Limb (tissue), 2 donors: ENCODE results near the gene FANK1.
"Not testable (repeated sequence)": the region's sequence is repeated elsewhere in the genome, so short reads cannot be mapped to it uniquely, and the experiment has no call there.

Experiments used
- DNase-seq, 2 donors: peaks; one replicate each; pipeline ENCODE4 v3.0.0-alpha.2; 2016; ENCODE audit errors: extremely low spot score in 2 of 2

The FANK1 gene

GRCh38 chr10:125927265-125927664, 30.9 kb downstream of the FANK1 start:
- not testable (repeated sequence) for DNase-seq

GRCh38 chr10:125928928-125929585, 32.7 kb downstream of the FANK1 start:
- DNase-seq = no peak

GRCh38 chr10:125929618-125930017, 33.3 kb downstream of the FANK1 start:
- no peak for DNase-seq

GRCh38 chr10:125933693-125934092, 37.3 kb downstream of the FANK1 start:
- no peak for DNase-seq

DNA sequence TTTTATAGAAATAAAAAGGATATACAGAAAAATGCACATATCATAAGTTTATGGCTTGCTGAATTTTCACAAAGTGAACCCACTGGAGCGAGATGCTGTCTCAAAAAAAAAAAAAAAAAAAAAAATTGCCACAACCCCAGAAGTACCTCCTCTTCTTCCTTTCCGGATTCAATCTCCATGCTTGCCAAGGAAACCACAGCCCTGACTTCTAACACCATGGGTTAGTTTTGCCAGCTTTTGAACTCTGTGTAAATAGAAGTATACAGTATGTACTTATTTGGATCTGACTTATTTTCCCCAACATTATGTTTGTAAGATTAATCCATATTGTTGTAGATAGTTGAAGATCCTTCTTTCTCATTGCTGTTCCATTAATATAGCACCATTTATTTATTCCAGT, 40.0 kb downstream of the FANK1 start:
- DNase-seq = no peak

DNA sequence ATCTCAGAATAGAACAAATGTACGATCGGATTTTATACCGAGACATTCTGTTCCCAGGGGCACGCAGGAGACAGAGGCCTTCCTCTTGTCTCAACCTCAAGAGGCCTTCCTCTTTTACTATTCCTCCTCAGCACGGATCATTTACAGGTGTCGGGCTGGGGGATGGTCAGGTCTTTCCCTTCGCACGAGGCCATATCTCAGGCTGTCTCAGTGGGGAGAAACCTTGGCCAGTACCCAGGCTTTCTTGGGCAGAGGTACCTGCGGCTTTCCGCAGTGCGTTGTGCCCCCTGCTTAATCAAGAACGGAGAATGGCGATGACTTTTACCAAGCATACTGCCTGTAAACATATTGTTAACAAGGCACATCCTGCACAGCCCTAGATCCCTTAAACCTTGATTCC, 44.2 kb downstream of the FANK1 start:
- no peak for DNase-seq

- no peak for DNase-seq
These were observed 54.9 kb downstream of the FANK1 start for GRCh38 chr10:125951290-125951689.

DNA sequence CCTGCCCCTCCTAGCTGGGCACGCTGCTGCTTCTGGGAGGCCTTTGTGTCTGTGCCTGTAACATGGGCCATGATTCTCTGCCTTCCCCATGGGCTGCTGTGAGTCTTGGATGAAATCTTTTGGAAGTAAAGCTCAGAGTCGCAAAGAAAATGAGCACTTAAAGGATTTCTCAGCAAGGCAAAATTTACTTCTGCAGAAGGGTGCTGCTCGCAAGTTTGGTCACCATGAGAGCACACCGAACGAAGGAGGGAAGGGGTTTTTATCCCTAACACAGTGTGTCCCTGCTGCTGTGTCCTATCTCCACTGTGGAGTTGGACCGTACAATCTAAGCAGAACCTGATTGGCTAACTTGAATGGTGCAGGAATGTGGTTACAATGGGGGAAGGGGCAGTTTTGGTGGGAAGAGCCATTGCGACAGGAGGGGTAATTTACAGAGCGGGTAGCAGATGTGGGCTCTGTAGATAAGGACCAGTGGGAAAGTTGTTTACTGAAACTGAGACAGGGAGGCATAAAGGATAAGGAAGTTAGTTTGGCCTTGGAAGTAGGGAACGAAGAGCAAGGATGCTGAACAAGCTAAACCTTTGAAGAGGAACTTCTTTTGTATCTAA, 57.5 kb downstream of the FANK1 start:
- DNase-seq = no peak

DNA sequence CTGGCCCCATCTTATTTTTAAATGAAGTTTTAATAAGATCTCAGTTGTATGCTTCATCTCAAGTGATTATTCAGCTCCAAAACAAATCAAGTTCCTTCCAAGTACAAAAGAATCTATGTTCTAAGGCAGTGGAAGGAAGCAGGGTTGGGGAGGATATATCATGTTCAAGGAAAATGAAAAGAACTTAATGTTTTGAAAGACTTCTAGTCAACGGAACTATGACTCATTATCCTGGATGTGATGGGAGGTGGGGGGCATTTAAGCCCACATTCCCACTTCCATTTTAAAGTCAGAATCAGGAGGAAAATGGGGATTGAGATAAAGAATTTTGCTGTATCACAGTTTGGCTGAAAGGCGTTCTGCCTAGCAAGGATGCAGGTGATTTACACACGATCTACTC, 59.4 kb downstream of the FANK1 start:
- DNase-seq = no peak

DNA sequence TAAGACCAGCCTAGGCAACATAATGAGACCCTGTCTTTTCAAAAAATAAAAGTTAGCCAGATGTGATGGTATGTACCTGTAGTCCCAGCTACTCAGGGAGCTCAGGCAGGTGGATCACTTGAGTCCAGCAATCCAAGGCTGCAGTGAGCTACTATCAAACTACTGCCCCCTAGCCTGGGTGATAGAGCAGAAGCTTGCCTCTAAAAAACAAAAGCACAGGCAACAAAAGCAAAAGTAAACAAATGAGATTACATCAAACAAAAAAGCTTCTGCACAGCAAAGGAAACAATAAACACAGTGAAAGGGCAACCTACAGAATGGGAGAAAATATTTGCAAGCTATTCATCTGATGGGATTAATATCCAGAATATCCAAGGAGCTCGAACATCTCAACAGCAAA, 65.4 kb downstream of the FANK1 start:
- no peak for DNase-seq

- no peak for DNase-seq
These were observed 65.8 kb downstream of the FANK1 start for GRCh38 chr10:125962200-125962599.

GRCh38 chr10:125964558-125964957, 68.2 kb downstream of the FANK1 start:
- DNase-seq = no peak

GRCh38 chr10:125967533-125967932, 71.2 kb downstream of the FANK1 start:
- DNase-seq = no peak

DNA sequence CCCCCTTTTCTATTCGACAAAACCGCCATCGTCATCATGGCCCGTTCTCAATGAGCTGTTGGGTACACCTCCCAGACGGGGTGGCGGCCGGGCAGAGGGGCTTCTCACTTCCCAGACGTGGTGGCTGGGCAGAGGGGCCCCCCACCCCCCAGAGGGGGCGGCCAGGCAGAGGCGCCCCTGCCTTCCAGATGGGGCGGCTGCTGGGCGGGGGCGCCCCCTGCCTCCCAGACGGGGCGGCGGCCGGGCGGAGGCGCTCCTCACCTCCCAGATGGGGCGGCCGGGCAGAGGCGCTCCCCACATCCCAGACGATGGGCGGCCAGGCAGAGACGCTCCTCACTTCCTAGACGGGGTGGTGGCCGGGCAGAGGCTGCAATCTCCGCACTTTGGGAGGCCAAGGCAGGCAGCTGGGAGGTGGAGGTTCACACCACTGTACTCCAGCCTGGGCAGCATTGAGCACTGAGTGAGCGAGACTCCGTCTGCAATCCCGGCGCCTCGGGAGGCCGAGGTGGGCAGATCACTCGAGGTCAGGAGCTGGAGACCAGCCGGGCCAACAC, 73.8 kb downstream of the FANK1 start:
- not testable (repeated sequence) for DNase-seq

DNA sequence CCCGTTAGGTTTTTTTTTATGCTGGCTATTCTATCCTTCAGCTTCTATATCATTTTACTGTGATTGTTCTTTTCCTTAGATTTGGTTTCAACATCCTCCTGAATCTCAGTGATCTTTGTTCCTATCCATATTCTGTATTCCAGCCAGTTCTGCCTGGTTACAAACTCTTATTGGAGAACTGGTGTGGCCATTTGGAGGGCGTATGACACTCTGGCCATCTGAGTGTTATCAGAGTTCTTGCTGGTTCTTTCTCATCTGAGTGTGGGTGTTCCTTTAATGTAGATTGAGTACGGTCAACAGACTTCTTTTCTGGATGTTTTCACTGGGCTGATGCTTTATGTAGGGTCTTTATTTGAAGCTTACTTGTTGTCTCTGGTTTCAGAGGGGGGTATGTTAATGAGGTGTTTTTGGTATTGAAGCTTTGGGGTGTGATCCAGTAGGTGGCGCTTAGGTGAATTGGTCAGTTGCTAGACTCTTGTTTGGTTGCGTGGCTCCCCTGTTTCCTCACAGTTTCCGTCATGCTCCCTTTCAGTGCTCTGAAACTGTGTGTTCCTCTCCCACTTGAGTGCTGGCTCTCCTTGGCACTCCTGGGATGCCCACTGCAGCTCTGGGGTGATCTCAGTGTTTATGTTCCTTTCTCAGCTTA, 80.7 kb downstream of the FANK1 start:
- DNase-seq = no peak

DNA sequence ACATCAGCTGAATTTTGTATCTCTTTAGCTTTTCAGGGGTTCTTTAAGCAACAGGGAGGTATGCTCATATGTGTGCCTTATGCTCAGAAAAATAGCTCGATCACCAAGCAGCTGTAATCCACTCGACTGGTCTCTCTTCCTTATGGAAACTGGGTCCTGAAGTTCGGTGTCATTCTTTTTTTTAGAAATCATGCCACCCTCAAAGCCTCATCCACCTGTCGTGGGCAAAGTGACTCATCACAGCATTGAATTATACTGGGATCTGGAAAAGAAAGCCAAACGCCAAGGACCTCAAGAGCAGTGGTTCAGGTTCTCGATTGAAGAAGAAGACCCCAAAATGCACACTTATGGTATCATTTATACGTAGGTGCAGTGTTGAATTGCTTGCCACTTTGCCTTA, 83.6 kb downstream of the FANK1 start:
- DNase-seq = no peak

GRCh38 chr10:125980521-125981035, 84.2 kb downstream of the FANK1 start:
- DNase-seq = no peak

DNA sequence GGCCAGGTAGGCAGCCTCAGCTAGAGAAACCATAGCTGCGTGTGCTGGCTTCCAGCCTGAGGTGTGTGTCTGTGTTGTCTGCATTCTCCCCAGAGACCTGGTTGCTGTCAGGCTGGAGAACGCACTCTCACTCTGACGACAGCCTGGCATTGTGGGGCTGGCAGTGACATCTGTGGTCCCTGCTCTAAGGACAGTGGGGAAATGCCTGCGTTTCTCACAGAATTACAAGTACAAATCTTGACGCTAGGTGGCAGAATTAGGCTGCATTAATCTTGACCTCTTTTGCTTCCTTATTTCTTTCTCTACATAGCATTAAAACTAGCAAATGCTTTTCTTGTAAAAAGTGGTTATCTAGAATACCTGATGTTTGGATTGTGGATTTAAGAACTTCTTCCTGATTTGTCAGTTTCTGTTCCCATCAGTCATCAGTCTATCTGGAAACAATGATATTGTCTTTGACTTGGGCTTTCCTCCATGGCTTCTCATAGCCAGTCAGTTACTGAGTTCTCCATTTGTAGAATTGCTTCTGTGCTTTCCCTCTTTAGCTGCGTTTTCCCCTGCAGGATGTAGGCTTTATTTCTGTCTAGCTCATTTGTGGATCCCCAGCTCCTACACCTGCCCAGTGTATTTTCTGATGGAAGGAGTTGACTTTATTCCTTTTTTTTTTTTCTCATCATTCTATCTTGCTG, 86.0 kb downstream of the FANK1 start:
- DNase-seq = peak; percentile 60 to 85

GRCh38 chr10:125983161-125983560, 86.8 kb downstream of the FANK1 start:
- DNase-seq = no peak

DNA sequence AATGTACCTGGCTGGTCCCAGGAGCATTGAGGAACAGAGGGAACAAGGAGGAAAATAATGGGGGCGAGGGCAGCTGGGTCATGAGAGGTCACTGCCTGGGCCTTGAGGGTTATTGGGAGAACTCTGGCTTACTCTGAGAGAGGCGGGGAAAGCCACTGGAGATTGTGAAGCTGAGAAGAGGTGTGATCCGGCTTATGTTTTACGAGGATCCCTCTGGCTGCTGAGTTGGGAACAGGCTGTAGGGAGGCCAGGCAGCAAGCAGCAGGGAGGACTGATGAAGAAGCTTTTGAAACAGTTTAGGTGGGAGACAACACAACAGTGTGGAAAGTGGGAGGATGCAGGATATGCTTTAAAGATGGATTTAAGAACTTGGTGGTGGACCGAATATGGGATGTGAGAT, 87.3 kb downstream of the FANK1 start:
- no peak for DNase-seq

DNA sequence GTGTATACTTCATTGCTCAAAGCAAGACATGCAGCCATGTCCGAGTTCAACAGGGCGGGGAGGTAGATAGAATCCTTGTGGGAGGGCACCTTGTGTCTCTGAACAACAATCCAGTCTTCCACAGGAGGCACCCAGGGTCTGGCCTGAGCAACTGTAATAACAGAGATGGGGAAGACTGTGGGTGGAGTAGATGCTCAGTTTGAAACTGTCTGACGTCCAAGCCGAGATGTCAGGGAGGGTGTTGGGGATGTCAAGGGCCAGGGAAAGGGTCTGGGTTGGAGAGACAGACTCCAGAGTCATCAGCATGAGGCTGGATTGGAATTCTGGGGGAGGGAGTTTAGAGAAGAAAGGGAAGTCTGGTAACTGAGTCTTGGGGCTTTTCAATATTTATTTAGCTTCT, 88.0 kb downstream of the FANK1 start:
- no peak for DNase-seq
